ENCODE measurements around the gene YBX3. TPM values are rescaled to one million over a fixed set of nuclear protein-coding genes. Genes with fewer than 3 reads are reported as not detected.

Gene YBX3
- total and polyA plus RNA-seq, 2 of the 4 experiments (the other 2 are of a cell fraction), result 33.7 to 132 TPM

DNA sequence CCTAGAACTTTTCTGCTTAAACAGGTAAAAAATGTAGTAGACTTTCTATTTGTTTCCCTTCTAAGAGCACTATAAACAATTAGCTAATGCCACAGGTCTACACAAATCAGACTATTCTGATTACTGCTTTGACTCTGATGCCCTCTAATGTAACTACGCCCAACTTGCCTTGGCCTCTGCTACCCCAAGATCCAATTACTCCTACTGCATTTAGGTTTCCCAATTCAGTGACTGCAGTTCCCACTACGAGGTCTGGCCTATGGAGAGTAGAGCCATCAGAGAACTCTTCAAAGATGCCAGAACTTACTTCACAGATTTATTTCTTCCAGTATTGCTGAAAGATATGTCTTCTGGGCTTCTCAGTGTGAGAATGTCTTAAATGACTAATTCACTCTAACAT lies 34.0 kb downstream of the YBX3 start:
- H4K20me1 ChIP-seq (ENCODE audit: insufficient read depth, low read length), result no peaks in the 10 kb centered on the region
- H3K4me3 ChIP-seq (ENCODE audit: insufficient read depth, low read depth, low read length), result no peak overlapping the region
- no peak overlapping the region for H4K5ac ChIP-seq (ENCODE audit: low read depth, low read length)
- H2BK15ac ChIP-seq (ENCODE audit: low read depth, low read length), result no peak overlapping the region
- CTCF ChIA-PET, result no interaction called here
- no peak overlapping the region for H2AFZ ChIP-seq (replicated peaks; ENCODE audit: low read length, poor library complexity)
- no peak overlapping the region for H4K91ac ChIP-seq (ENCODE audit: insufficient read depth, low read depth, low read length)
- peaks cover 2% of the 10 kb centered on the region for H3K27me3 ChIP-seq (ENCODE audit: control insufficient read depth, insufficient read depth, low read length)
- H3K14ac ChIP-seq (replicated peaks; ENCODE audit: low read depth, low read length), result no peak overlapping the region
- no peak overlapping the region for H3K4me2 ChIP-seq (ENCODE audit: low read depth, low read length)
- peaks cover 2% of the 10 kb centered on the region; the same call in 1 of the 2 replicates for H3K36me3 ChIP-seq (ENCODE audit: control insufficient read depth, insufficient read depth, low read length)
- H2BK120ac ChIP-seq (ENCODE audit: low read depth, low read length), result no peak overlapping the region
- no peak overlapping the region for H2BK5ac ChIP-seq (ENCODE audit: low read depth, low read length, poor library complexity, severe bottlenecking)
- no peak overlapping the region for H3K4ac ChIP-seq (ENCODE audit: low read depth, low read length)
- H3K79me1 ChIP-seq (ENCODE audit: low read depth in 1 of 2, low read length in 2 of 2), result no peaks in the 10 kb centered on the region
- no peak overlapping the region for H3K23ac ChIP-seq (ENCODE audit: low read depth, low read length)
- H3K9ac ChIP-seq (ENCODE audit: low read depth, low read length), result no peak overlapping the region
- no peak overlapping the region for H3K56ac ChIP-seq (ENCODE audit: extremely low read depth, insufficient read depth, low read length)
- H3K18ac ChIP-seq (ENCODE audit: low read depth, low read length), result no peak overlapping the region
- no peak for DNase-seq
- no peak overlapping the region for H4K8ac ChIP-seq (ENCODE audit: low read depth in 2 of 2, low read length in 2 of 2)
- H2BK20ac ChIP-seq (ENCODE audit: low read depth, low read length), result no peak overlapping the region
- no peak for ATAC-seq (ENCODE audit: low read depth)
- H3K27ac ChIP-seq (ENCODE audit: insufficient read depth, low read length), result no peak overlapping the region
- 0 out of 2 replicates have a peak, but pooled peaks cover 3% of the 10 kb centered on the region for H3K9me1 ChIP-seq (ENCODE audit: insufficient read depth, low read length)
- BruUV-seq (replicated peaks), result no TSS peak
- H3K4me1 ChIP-seq (ENCODE audit: control insufficient read depth, insufficient read depth, low read length), result no peaks in the 10 kb centered on the region
- POLR2A ChIA-PET (ENCODE audit: unreplicated experiment), result no interaction called here
- in situ Hi-C loops (cut with MboI; ENCODE audit: low sequenced_read_pairs), result no loop called here
- H2AK9ac ChIP-seq (replicated peaks; ENCODE audit: low read depth, low read length, poor library complexity), result no peak overlapping the region
- 86% methylated on average over 1 of the region's 2 CpGs; no CpG with 5 or more reads in 1 of the 2 experiments for WGBS, 2 experiments (ENCODE audit: extremely low coverage in 2 of 2, insufficient read length in 1 of 2)
- no peak overlapping the region for H2AK5ac ChIP-seq (ENCODE audit: low read depth, low read length)
- no peaks in the 10 kb centered on the region for H3K9me3 ChIP-seq (ENCODE audit: control insufficient read depth, insufficient read depth, low read length)
- intact Hi-C loops (cut with micrococcal nuclease), result no loop called here
- TF ChIP-seq RFX5 (IDR thresholded peaks at IDR 0.05; ENCODE audit: low read depth, low read length), result no peak
- TF ChIP-seq MAFK (IDR thresholded peaks at IDR 0.05; ENCODE audit: low read depth, low read length), result no peak
- no peak for TF ChIP-seq NFE2L2 (IDR thresholded peaks at IDR 0.05; ENCODE audit: low read depth, low read length)
- no peak for TF ChIP-seq CEBPB (IDR thresholded peaks at IDR 0.05; ENCODE audit: low read depth, low read length)
- TF ChIP-seq BHLHE40 (IDR thresholded peaks at IDR 0.05; ENCODE audit: low read depth, low read length), result no peak
- TF ChIP-seq RAD21 (IDR thresholded peaks at IDR 0.05; ENCODE audit: low read length), result no peak
- no peak for TF ChIP-seq FOS (IDR thresholded peaks at IDR 0.05; ENCODE audit: low read depth, low read length)
- dilution Hi-C loops (cut with HindIII; ENCODE audit: low sequenced_read_pairs, unreplicated experiment), result no loop called here

All from IMR-90 (cell line).